Measurements from ENCODE around the gene KIF5B.

Gene KIF5B

DNA sequence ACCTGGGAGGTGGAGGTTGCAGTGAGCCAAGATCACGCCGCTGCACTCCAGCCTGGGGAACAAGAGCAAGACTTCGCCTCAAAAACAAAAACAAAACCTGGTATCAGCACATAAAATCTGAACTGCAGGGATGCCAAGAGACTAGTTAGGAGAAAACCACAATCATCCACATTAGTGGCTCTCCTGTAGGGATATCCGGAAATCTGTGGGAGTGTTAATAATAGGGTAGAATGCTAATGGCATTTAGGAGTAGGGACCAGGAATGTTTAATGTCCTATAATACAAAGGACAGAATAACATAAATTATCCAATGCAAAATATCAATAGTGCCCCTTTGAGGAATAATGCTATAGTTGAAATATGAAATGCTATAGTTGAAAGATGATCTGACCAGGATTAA lies 24.3 kb downstream of the KIF5B start:
- TF ChIP-seq SPI1 (IDR thresholded peaks at IDR 0.05; ENCODE audit: low read depth, low read length) (no peak), PAX5 (IDR thresholded peaks at IDR 0.05; ENCODE audit: insufficient read depth, low read length, severe bottlenecking) (no peak), POU2F2 (IDR thresholded peaks at IDR 0.05; ENCODE audit: low read depth, low read length) (no peak), TAF1 (IDR thresholded peaks at IDR 0.05; ENCODE audit: low read depth, low read length) (no peak), POLR2AphosphoS5 (IDR thresholded peaks at IDR 0.05; ENCODE audit: low read depth, low read length) (no peak), POLR2A (IDR thresholded peaks at IDR 0.05; ENCODE audit: low read depth, low read length) (no peak)
- no peak for FAIRE-seq
- no peak for DNase-seq (ENCODE audit: insufficient read length, low spot score)

DNA sequence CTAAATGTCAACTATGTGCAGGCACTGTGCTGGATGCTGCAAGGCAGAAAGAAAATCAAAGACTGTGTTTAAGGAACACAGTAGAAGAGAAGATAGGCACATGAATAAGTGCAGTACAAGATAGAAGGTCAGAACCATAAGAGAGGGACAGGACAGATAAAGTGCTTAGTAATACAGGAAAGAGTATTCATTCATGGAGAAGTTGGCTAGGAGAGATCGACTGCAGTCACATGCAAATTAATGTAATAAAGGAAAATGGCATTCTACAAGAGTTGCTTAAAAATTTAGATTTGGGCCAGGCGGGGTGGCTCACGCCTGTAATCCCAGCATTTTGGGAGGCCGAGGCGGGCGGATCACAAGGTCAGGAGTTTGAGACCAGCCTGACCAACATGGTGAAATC lies 24.8 kb downstream of the KIF5B start:
- TF ChIP-seq POU2F2 (IDR thresholded peaks at IDR 0.05; ENCODE audit: low read depth, low read length) (no peak), PAX5 (IDR thresholded peaks at IDR 0.05; ENCODE audit: insufficient read depth, low read length, severe bottlenecking) (no peak), SPI1 (IDR thresholded peaks at IDR 0.05; ENCODE audit: low read depth, low read length) (no peak), TAF1 (IDR thresholded peaks at IDR 0.05; ENCODE audit: low read depth, low read length) (no peak), POLR2A (IDR thresholded peaks at IDR 0.05; ENCODE audit: low read depth, low read length) (no peak), POLR2AphosphoS5 (IDR thresholded peaks at IDR 0.05; ENCODE audit: low read depth, low read length) (no peak)
- DNase-seq (ENCODE audit: insufficient read length, low spot score) (no peak), FAIRE-seq (no peak)

DNA sequence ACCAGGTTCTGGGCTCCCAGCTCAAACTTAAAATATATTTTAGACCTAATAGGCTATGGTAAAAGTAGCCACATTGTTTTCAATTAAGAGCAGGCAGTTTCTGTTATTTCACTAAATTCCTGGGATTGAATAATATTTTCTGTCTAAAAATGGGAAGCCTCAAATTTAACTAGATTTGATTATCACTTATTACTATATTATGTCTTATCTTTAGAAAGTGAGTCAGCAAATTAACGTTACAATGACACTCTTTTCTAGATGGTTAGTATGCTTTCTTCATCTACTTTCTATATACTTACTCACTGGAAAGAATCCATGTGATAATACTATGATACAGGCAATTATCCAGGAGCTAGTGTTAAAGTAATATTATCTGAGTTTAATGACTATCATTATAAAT lies 27.5 kb downstream of the KIF5B start:
- FAIRE-seq (no peak), DNase-seq (ENCODE audit: insufficient read length, low spot score) (no peak)
- TF ChIP-seq PAX5 (IDR thresholded peaks at IDR 0.05; ENCODE audit: insufficient read depth, low read length, severe bottlenecking): no peak
- TF ChIP-seq POU2F2 (IDR thresholded peaks at IDR 0.05; ENCODE audit: low read depth, low read length): no peak
- TF ChIP-seq POLR2A (IDR thresholded peaks at IDR 0.05; ENCODE audit: low read depth, low read length): no peak
- TF ChIP-seq TAF1 (IDR thresholded peaks at IDR 0.05; ENCODE audit: low read depth, low read length): no peak
- TF ChIP-seq SPI1 (IDR thresholded peaks at IDR 0.05; ENCODE audit: low read depth, low read length): no peak
- TF ChIP-seq POLR2AphosphoS5 (IDR thresholded peaks at IDR 0.05; ENCODE audit: low read depth, low read length): no peak

DNA sequence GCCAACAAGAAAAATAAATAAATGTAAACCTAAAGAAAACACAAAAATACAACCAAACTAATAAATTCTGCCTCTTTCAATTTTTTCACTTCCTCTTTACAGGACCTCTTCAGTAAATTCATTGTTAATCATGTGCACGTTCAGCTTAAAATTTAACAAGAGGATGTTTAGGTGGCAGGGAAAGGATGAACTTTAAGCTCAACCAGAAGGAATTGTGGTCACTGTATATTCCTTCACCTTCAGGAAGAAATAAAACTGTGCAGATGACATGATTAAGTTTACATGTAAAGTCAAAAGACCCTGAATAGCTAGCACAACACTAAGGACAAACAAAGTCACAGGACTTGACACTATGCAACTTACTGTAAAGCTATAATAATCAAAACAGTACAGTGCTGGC lies 33.0 kb downstream of the KIF5B start:
- peak; percentile 86 for TF ChIP-seq SPI1 (IDR thresholded peaks at IDR 0.05; ENCODE audit: low read depth, low read length)
- no peak for TF ChIP-seq TAF1 (IDR thresholded peaks at IDR 0.05; ENCODE audit: low read depth, low read length)
- DNase-seq (ENCODE audit: insufficient read length, low spot score): no peak
- FAIRE-seq: peak; percentile 62

DNA sequence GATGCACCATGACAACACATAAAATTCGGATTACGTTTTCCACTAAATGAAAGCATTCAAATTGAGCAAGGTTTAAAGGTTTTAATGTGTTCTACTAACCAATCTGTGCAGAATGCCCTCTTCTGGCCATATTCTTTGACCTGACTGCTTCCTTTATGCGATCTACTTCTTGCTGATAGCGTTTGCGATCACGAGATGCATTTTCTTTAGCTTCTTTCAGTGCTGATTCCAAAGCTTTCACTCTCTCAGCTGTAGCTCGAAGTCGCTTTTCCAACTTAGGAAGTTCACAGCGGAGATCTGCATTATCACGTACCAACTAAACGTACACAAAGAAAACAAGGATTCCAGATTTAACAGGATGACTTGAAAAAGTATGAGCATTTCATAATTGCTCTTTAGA lies 39.2 kb downstream of the KIF5B start:
- no peak for FAIRE-seq

DNA sequence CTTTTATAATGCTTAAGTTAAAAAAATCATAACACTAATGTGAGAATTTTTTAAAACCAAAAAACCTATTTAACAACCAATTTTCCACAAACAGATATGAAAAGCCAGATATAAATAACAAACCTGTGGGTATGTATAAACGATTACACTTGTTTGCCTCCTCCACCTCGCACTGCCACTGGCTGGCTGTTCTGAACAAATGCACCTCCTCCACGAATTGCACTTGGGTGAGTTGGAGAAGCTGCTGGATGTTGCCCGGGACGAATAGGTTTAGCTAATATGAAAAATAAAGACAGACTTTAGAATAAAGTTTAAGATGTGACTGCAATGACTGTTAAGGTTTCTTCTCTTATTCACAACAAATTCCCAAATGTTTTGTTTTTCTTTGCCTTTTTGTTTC lies 40.8 kb downstream of the KIF5B start:
- no peak for FAIRE-seq
- no peak for TF ChIP-seq POU2F2 (IDR thresholded peaks at IDR 0.05; ENCODE audit: low read depth, low read length)
- no peak for TF ChIP-seq TAF1 (IDR thresholded peaks at IDR 0.05; ENCODE audit: low read depth, low read length)
- TF ChIP-seq POLR2A (IDR thresholded peaks at IDR 0.05; ENCODE audit: low read depth, low read length): no peak
- TF ChIP-seq SPI1 (IDR thresholded peaks at IDR 0.05; ENCODE audit: low read depth, low read length): no peak
- TF ChIP-seq POLR2AphosphoS5 (IDR thresholded peaks at IDR 0.05; ENCODE audit: low read depth, low read length): no peak
- TF ChIP-seq PAX5 (IDR thresholded peaks at IDR 0.05; ENCODE audit: insufficient read depth, low read length, severe bottlenecking): no peak
- no peak for DNase-seq (ENCODE audit: insufficient read length, low spot score)

More for the DNA sequence above, 39.2 kb downstream of the KIF5B start:
- TF ChIP-seq POLR2AphosphoS5 (IDR thresholded peaks at IDR 0.05; ENCODE audit: low read depth, low read length) (no peak), POLR2A (IDR thresholded peaks at IDR 0.05; ENCODE audit: low read depth, low read length) (no peak), POU2F2 (IDR thresholded peaks at IDR 0.05; ENCODE audit: low read depth, low read length) (no peak), TAF1 (IDR thresholded peaks at IDR 0.05; ENCODE audit: low read depth, low read length) (no peak), PAX5 (IDR thresholded peaks at IDR 0.05; ENCODE audit: insufficient read depth, low read length, severe bottlenecking) (no peak), SPI1 (IDR thresholded peaks at IDR 0.05; ENCODE audit: low read depth, low read length) (no peak)
- DNase-seq (ENCODE audit: insufficient read length, low spot score): no peak

DNA sequence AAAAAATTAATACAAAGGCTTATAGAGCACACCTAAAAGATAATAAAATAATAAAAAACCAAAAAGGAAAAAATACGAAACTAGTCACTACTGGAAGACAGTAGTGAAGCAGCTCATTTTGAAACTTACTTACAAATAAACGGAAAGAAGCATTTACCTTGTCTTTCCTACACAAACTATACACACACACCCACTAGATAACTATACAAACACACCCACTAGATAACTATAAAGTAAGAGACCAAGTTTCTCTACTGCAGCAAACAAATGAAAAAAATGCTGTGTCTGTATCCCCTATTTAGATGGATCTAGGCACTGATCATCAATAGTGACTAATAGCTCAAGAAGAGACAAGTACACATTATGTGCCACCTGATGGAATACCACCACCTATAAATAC lies 49.2 kb downstream of the KIF5B start:
- TF ChIP-seq POLR2AphosphoS5 (IDR thresholded peaks at IDR 0.05; ENCODE audit: low read depth, low read length) (no peak), TAF1 (IDR thresholded peaks at IDR 0.05; ENCODE audit: low read depth, low read length) (no peak), SPI1 (IDR thresholded peaks at IDR 0.05; ENCODE audit: low read depth, low read length) (no peak), POLR2A (IDR thresholded peaks at IDR 0.05; ENCODE audit: low read depth, low read length) (no peak), POU2F2 (IDR thresholded peaks at IDR 0.05; ENCODE audit: low read depth, low read length) (no peak), PAX5 (IDR thresholded peaks at IDR 0.05; ENCODE audit: insufficient read depth, low read length, severe bottlenecking) (no peak)
- DNase-seq (ENCODE audit: insufficient read length, low spot score) (no peak), FAIRE-seq (no peak)

DNA sequence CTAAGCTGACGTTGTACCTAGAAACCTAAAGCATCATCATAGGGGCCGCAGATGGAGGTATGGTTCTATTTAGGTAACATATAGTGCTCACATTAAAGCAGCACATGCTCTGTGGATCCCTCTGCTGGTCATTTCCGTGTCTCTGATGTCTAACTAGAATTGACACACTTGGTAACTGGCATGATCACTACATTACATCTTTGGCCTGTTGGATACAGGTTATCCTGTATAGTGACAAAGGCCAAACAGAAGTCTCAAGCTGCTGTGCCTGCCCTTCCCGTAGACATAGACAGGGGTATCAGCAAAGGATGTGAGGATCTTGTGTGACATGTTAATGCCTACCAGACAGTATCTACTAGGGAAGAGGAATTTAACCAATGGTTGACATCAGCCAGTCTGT lies 51.2 kb downstream of the KIF5B start:
- TF ChIP-seq POU2F2 (IDR thresholded peaks at IDR 0.05; ENCODE audit: low read depth, low read length) (no peak), POLR2A (IDR thresholded peaks at IDR 0.05; ENCODE audit: low read depth, low read length) (peak; percentile 43), POLR2AphosphoS5 (IDR thresholded peaks at IDR 0.05; ENCODE audit: low read depth, low read length) (no peak)
- peak; percentile 82 for FAIRE-seq
- DNase-seq (ENCODE audit: insufficient read length, low spot score): no peak

DNA sequence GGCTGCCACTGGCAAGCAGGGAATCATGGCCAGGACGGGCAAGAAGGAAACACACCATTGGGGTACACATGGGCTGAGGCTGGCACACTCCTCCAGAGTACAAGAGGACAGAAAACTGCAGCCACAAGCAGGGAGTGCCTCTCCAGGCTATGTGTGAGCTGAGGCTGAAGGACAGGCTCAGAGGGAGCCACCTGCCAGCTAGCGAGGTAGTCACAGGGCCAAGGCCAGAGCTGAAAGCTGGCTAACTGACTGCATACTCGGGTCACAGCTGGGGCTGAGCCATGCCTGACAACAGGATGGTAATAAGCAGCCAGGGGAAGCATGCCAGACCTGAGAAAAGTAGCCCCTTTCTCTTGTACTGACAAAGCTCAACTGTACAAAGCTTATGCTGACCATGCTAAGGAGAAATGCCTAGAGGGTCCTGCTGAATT lies 52.0 kb downstream of the KIF5B start:
- FAIRE-seq: no peak
- no peak for DNase-seq (ENCODE audit: insufficient read length, low spot score)
- TF ChIP-seq POLR2A (IDR thresholded peaks at IDR 0.05; ENCODE audit: low read depth, low read length) (no peak), SPI1 (IDR thresholded peaks at IDR 0.05; ENCODE audit: low read depth, low read length) (no peak), POU2F2 (IDR thresholded peaks at IDR 0.05; ENCODE audit: low read depth, low read length) (no peak), PAX5 (IDR thresholded peaks at IDR 0.05; ENCODE audit: insufficient read depth, low read length, severe bottlenecking) (no peak), TAF1 (IDR thresholded peaks at IDR 0.05; ENCODE audit: low read depth, low read length) (no peak), POLR2AphosphoS5 (IDR thresholded peaks at IDR 0.05; ENCODE audit: low read depth, low read length) (no peak; the same call in 1 of the 2 replicates)

DNA sequence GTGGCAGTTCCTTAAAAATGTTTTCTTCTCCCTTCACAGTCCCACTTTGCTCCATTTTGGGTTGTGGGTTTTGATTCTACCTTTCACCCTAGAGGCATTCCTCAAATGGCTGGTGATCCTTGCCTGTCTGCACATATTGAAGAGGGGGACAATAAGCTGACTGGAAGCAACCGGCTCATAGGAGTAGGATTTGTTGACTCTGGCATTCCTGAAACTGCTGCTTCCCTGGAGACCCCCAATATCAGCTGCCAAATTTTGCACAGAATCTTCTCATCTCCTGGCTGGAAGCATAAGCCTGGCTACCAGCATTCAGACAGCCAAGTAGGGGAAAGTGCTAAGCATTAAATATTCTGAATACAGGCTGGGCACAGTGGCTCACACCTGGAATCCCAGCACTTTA lies 53.7 kb downstream of the KIF5B start:
- TF ChIP-seq POU2F2 (IDR thresholded peaks at IDR 0.05; ENCODE audit: low read depth, low read length) (no peak), POLR2AphosphoS5 (IDR thresholded peaks at IDR 0.05; ENCODE audit: low read depth, low read length) (no peak), SPI1 (IDR thresholded peaks at IDR 0.05; ENCODE audit: low read depth, low read length) (no peak), TAF1 (IDR thresholded peaks at IDR 0.05; ENCODE audit: low read depth, low read length) (no peak), PAX5 (IDR thresholded peaks at IDR 0.05; ENCODE audit: insufficient read depth, low read length, severe bottlenecking) (no peak), POLR2A (IDR thresholded peaks at IDR 0.05; ENCODE audit: low read depth, low read length) (no peak)
- no peak for FAIRE-seq
- no peak for DNase-seq (ENCODE audit: insufficient read length, low spot score)
